ENCODE results near the gene ABCG1. TPM values are rescaled to one million over a fixed set of nuclear protein-coding genes. Genes with fewer than 3 reads are reported as not detected.

The ABCG1 gene
- polyA plus RNA-seq, 1 donor from 2014 or later, result 14.2 TPM

- Histone ChIP-seq H3K79me2 (replicated peaks; ENCODE audit: insufficient read depth, low read length) (no peaks in the 10 kb centered on the region), H3K27me3 (ENCODE audit: insufficient read depth, low read depth, low read length) (no peaks in the 10 kb centered on the region), H3K9ac (ENCODE audit: low read length) (peak overlapping the region; percentile 41), H2AFZ (ENCODE audit: low read depth, low read length) (no peak overlapping the region), H3K9me3 (ENCODE audit: low read length) (no peaks in the 10 kb centered on the region), H3K36me3 (ENCODE audit: insufficient read depth, low read length) (no peaks in the 10 kb centered on the region), H3K27ac (ENCODE audit: low read length) (no peak overlapping the region), H4K20me1 (ENCODE audit: insufficient read depth) (no peaks in the 10 kb centered on the region), H3K4me3 (ENCODE audit: low read length) (peak overlapping the region; percentile 49), H3F3A (ENCODE audit: insufficient read depth, low read length, poor library complexity, severe bottlenecking) (no peaks in the 10 kb centered on the region), H3K9me2 (ENCODE audit: insufficient read depth, low read length) (no peaks in the 10 kb centered on the region), H3K4me2 (ENCODE audit: low read length) (no peak overlapping the region)
- TF ChIP-seq TAF1 (IDR thresholded peaks at IDR 0.05; ENCODE audit: low read depth) (no peak), EZH2 (IDR thresholded peaks at IDR 0.05; ENCODE audit: borderline replicate concordance, insufficient read depth, low read length, poor library complexity, severe bottlenecking) (no peak), CTCF (IDR thresholded peaks at IDR 0.05; ENCODE audit: poor library complexity, severe bottlenecking) (peak; percentile 88), POLR2AphosphoS5 (IDR thresholded peaks at IDR 0.05) (no peak), SMC3 (conservative IDR thresholded peaks at IDR 0.05; ENCODE audit: poor library complexity) (peak; percentile 86), EP300 (conservative IDR thresholded peaks at IDR 0.05; ENCODE audit: poor library complexity, severe bottlenecking) (no peak), RAD21 (conservative IDR thresholded peaks at IDR 0.05) (peak; percentile 84), MXI1 (conservative IDR thresholded peaks at IDR 0.05; ENCODE audit: poor library complexity, severe bottlenecking) (peak; percentile 62)
- TF ChIP-seq, protein P1, sequence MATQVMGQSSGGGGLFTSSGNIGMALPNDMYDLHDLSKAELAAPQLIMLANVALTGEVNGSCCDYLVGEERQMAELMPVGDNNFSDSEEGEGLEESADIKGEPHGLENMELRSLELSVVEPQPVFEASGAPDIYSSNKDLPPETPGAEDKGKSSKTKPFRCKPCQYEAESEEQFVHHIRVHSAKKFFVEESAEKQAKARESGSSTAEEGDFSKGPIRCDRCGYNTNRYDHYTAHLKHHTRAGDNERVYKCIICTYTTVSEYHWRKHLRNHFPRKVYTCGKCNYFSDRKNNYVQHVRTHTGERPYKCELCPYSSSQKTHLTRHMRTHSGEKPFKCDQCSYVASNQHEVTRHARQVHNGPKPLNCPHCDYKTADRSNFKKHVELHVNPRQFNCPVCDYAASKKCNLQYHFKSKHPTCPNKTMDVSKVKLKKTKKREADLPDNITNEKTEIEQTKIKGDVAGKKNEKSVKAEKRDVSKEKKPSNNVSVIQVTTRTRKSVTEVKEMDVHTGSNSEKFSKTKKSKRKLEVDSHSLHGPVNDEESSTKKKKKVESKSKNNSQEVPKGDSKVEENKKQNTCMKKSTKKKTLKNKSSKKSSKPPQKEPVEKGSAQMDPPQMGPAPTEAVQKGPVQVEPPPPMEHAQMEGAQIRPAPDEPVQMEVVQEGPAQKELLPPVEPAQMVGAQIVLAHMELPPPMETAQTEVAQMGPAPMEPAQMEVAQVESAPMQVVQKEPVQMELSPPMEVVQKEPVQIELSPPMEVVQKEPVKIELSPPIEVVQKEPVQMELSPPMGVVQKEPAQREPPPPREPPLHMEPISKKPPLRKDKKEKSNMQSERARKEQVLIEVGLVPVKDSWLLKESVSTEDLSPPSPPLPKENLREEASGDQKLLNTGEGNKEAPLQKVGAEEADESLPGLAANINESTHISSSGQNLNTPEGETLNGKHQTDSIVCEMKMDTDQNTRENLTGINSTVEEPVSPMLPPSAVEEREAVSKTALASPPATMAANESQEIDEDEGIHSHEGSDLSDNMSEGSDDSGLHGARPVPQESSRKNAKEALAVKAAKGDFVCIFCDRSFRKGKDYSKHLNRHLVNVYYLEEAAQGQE (IDR thresholded peaks at IDR 0.05; ENCODE audit: borderline replicate concordance), result no peak
These were observed 90.8 kb downstream of the ABCG1 start for GRCh38 chr21:42309753-42310213.

DNA sequence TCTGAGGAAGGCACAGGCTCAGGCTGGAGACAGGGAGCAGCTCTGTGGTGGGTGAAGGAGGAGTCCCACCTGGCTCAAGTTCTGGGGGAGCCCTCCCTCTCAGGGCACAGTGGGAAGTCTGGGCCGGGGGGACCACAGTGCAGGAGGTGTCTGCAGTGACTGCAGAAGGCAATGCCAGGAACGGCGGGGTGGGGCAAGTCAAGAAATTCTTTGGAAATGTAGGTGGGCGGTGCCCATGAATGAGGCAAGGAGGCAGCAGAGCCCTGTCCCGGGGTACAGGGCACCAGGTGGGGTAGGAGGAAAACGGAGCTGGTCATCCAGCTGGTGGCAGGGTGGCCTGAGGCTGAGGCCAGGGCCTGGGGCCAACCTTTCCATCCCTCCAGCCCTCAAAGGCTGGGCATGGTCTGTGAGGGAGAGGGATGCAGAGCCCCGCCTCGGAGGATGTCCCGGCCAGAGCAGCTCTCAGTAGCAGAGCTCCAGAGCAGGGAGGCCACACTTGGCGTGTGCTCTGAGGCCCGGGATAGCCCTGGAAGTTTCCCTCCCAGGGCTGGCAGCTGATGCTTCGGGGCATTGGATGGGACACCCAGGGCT is 91.6 kb downstream of the ABCG1 start:
- no peak overlapping the region for H2AFZ ChIP-seq (ENCODE audit: low read depth, low read length)
- no peak overlapping the region for H3K27ac ChIP-seq (ENCODE audit: low read length)
- no peaks in the 10 kb centered on the region for H3K9me3 ChIP-seq (ENCODE audit: low read length)
- no peaks in the 10 kb centered on the region for H4K20me1 ChIP-seq (ENCODE audit: insufficient read depth)
- H3K79me2 ChIP-seq (replicated peaks; ENCODE audit: insufficient read depth, low read length), result no peaks in the 10 kb centered on the region
- no peaks in the 10 kb centered on the region for H3K36me3 ChIP-seq (ENCODE audit: insufficient read depth, low read length)
- H3K27me3 ChIP-seq (ENCODE audit: insufficient read depth, low read depth, low read length), result no peaks in the 10 kb centered on the region
- no peak overlapping the region for H3K4me2 ChIP-seq (ENCODE audit: low read length)
- no peaks in the 10 kb centered on the region for H3K9me2 ChIP-seq (ENCODE audit: insufficient read depth, low read length)
- H3K9ac ChIP-seq (ENCODE audit: low read length), result no peak overlapping the region
- H3K4me3 ChIP-seq (ENCODE audit: low read length), result no peak overlapping the region
- H3F3A ChIP-seq (ENCODE audit: insufficient read depth, low read length, poor library complexity, severe bottlenecking), result no peaks in the 10 kb centered on the region
- TF ChIP-seq SMC3 (conservative IDR thresholded peaks at IDR 0.05; ENCODE audit: poor library complexity) (no peak), EZH2 (IDR thresholded peaks at IDR 0.05; ENCODE audit: borderline replicate concordance, insufficient read depth, low read length, poor library complexity, severe bottlenecking) (no peak), CTCF (IDR thresholded peaks at IDR 0.05; ENCODE audit: poor library complexity, severe bottlenecking) (no peak), EP300 (conservative IDR thresholded peaks at IDR 0.05; ENCODE audit: poor library complexity, severe bottlenecking) (no peak), MXI1 (conservative IDR thresholded peaks at IDR 0.05; ENCODE audit: poor library complexity, severe bottlenecking) (no peak), TAF1 (IDR thresholded peaks at IDR 0.05; ENCODE audit: low read depth) (no peak), POLR2AphosphoS5 (IDR thresholded peaks at IDR 0.05) (no peak), RAD21 (conservative IDR thresholded peaks at IDR 0.05) (no peak)
- TF ChIP-seq, protein P1 (IDR thresholded peaks at IDR 0.05; ENCODE audit: borderline replicate concordance), result no peak
